GM21528 (cell line): ENCODE data around the gene FAM111B.
A peak's percentile ranks its signal among the peaks of the same experiment; 100 is the strongest.
"Not testable (repeated sequence)": the region's sequence is repeated elsewhere in the genome, so short reads cannot be mapped to it uniquely, and the experiment has no call there.

ENCODE experiments used
- ATAC-seq: cut with Tn5 transposase; IDR thresholded peaks from one replicate; pipeline ENCODE4 v1.9.1; 2021; ENCODE audit warnings: mild to moderate bottlenecking, moderate library complexity; ENCODE audit not compliant: unreplicated experiment, low FRiP score

The FAM111B gene

GRCh38 chr11:59106363-59107336 is at the start of gene FAM111B:
TSS of gene FAM111B (plus strand) at chr11:59107237. CDS start at chr11:59109626, 2,389 bp downstream.
- ATAC-seq, result peak; percentile 74

- ATAC-seq, result peak; percentile 92
These were observed 48.7 kb upstream of the FAM111B start for GRCh38 chr11:59058120-59059033.

- ATAC-seq, result not testable (repeated sequence)
These were observed 46.9 kb upstream of the FAM111B start for GRCh38 chr11:59060096-59060495.

- no peak for ATAC-seq
These were observed 44.2 kb upstream of the FAM111B start for GRCh38 chr11:59062602-59063529.

- ATAC-seq, result not testable (repeated sequence)
These were observed 42.9 kb upstream of the FAM111B start for GRCh38 chr11:59063996-59064727.

GRCh38 chr11:59069087-59069486 is 38.0 kb upstream of the FAM111B start:
- no peak for ATAC-seq

- ATAC-seq, result no peak
These were observed 30.0 kb upstream of the FAM111B start for GRCh38 chr11:59076876-59077571.

GRCh38 chr11:59078435-59078834 is 28.6 kb upstream of the FAM111B start:
- ATAC-seq, result no peak

- no peak for ATAC-seq
These were observed 28.0 kb upstream of the FAM111B start for GRCh38 chr11:59079086-59079485.

- not testable (repeated sequence) for ATAC-seq
These were observed 26.6 kb upstream of the FAM111B start for GRCh38 chr11:59080421-59080820.

- not testable (repeated sequence) for ATAC-seq
These were observed 25.5 kb upstream of the FAM111B start for GRCh38 chr11:59081430-59082020.

GRCh38 chr11:59086007-59086406 is 21.0 kb upstream of the FAM111B start, which contains the start of gene GLYATL1B:
TSS of gene GLYATL1B (plus strand) at chr11:59086307. CDS start at chr11:59086307, 0 bp downstream.
- ATAC-seq, result not testable (repeated sequence)

GRCh38 chr11:59088162-59088561 is 18.9 kb upstream of the FAM111B start:
- ATAC-seq, result no peak

- not testable (repeated sequence) for ATAC-seq
These were observed 13.5 kb upstream of the FAM111B start for GRCh38 chr11:59093576-59093975.

GRCh38 chr11:59095225-59095624 is 11.8 kb upstream of the FAM111B start:
- peak; percentile 74 for ATAC-seq

- not testable (repeated sequence) for ATAC-seq
These were observed 11.0 kb upstream of the FAM111B start for GRCh38 chr11:59095972-59096575.

- no peak for ATAC-seq
These were observed 9.8 kb upstream of the FAM111B start for GRCh38 chr11:59097113-59097708.
